ENCODE data around the gene SPATA6L.

GRCh38 chr9:4700091-4700490, 33.8 kb upstream of the SPATA6L start:
- TF ChIP-seq, protein P1, sequence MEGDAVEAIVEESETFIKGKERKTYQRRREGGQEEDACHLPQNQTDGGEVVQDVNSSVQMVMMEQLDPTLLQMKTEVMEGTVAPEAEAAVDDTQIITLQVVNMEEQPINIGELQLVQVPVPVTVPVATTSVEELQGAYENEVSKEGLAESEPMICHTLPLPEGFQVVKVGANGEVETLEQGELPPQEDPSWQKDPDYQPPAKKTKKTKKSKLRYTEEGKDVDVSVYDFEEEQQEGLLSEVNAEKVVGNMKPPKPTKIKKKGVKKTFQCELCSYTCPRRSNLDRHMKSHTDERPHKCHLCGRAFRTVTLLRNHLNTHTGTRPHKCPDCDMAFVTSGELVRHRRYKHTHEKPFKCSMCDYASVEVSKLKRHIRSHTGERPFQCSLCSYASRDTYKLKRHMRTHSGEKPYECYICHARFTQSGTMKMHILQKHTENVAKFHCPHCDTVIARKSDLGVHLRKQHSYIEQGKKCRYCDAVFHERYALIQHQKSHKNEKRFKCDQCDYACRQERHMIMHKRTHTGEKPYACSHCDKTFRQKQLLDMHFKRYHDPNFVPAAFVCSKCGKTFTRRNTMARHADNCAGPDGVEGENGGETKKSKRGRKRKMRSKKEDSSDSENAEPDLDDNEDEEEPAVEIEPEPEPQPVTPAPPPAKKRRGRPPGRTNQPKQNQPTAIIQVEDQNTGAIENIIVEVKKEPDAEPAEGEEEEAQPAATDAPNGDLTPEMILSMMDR (IDR thresholded peaks at IDR 0.05), result no peak
- TF ChIP-seq GABPA (IDR thresholded peaks at IDR 0.05; ENCODE audit: low read depth) (no peak), POLR2AphosphoS5 (IDR thresholded peaks at IDR 0.05; ENCODE audit: low read depth, low read length) (no peak), SIN3A (IDR thresholded peaks at IDR 0.05; ENCODE audit: borderline replicate concordance, low read depth, low read length) (no peak), NFIC (IDR thresholded peaks at IDR 0.05; ENCODE audit: borderline replicate concordance) (no peak), MXI1 (IDR thresholded peaks at IDR 0.05; ENCODE audit: low read depth, low read length) (no peak), SMC3 (IDR thresholded peaks at IDR 0.05; ENCODE audit: low read depth, low read length) (no peak), JUND (IDR thresholded peaks at IDR 0.05) (no peak), MEF2A (IDR thresholded peaks at IDR 0.05; ENCODE audit: borderline replicate concordance, low read depth) (no peak), EP300 (IDR thresholded peaks at IDR 0.05; ENCODE audit: borderline replicate concordance in 1 of 2, low read depth in 1 of 2, low read length in 1 of 2) (no peak)

Measured in SK-N-SH (cell line).